HEK293 (cell line): ENCODE results near the gene MAP3K14.

Experiments
- CTCF ChIA-PET: fragments of 350-600 bp; formaldehyde crosslinking; extraction: SDS; loops from one replicate; lab custom pipeline; 2021; ENCODE audit warnings: antibody characterized with exemption; lab: Yijun Ruan, JAX
- POLR2A ChIA-PET: fragments of 300-600 bp; formaldehyde crosslinking; extraction: SDS; loops from one replicate; lab custom pipeline; 2020; ENCODE audit warnings: antibody characterized with exemption, inconsistent platforms; lab: Yijun Ruan, JAX
- H3K27ac ChIP-seq: fragments of 200-500 bp; sonication (Bioruptor generic); 2 replicates; pipeline ENCODE4 v1.5.1; 2014; ENCODE audit warnings: low read depth, low read length, control low read depth, inconsistent platforms; ENCODE audit errors: extremely low read depth
- H3K36me3 ChIP-seq, 2 experiments: fragments of 200-500 bp in 1 of 2; sonication (Bioruptor generic) in 1 of 2; 1 replicate in 1 of 2; 2 replicates in 1 of 2; pipeline ENCODE4 v1.5.1; 2014 to 2017; ENCODE audit warnings: inconsistent platforms in 2 of 2, low read length in 2 of 2; ENCODE audit not compliant: control insufficient read depth in 2 of 2, insufficient read depth in 1 of 2
- H3K4me1 ChIP-seq: fragments of 200-500 bp; sonication (Bioruptor generic); 2 replicates; pipeline ENCODE4 v1.5.1; 2014; ENCODE audit warnings: mild to moderate bottlenecking, low read length, inconsistent platforms; ENCODE audit not compliant: control insufficient read depth, insufficient read depth
- H3K4me3 ChIP-seq: 2 replicates; pipeline ENCODE4 v1.5.1; 2011; ENCODE audit warnings: low read depth, mild to moderate bottlenecking, control low read depth, low read length, moderate library complexity
- H3K9me3 ChIP-seq: fragments of 200-500 bp; sonication (Bioruptor generic); 2 replicates; pipeline ENCODE4 v1.5.1; 2014; ENCODE audit warnings: low read depth, low read length, inconsistent platforms; ENCODE audit not compliant: control insufficient read depth, insufficient read depth
- EGR2 ChIP-seq: fragments of 450-650 bp; formaldehyde crosslinking; IDR thresholded peaks from 2 replicates; pipeline ENCODE4 v1.5.1; 2016; ENCODE audit warnings: low read depth, missing biosample characterization, missing genetic modification characterization
- GFI1B ChIP-seq: fragments of 450-650 bp; formaldehyde crosslinking; IDR thresholded peaks from 2 replicates; pipeline ENCODE4 v1.5.1; 2016; ENCODE audit warnings: missing biosample characterization, missing genetic modification characterization
- GLIS2 ChIP-seq: fragments of 450-650 bp; formaldehyde crosslinking; IDR thresholded peaks from 2 replicates; pipeline ENCODE4 v1.5.1; 2016; ENCODE audit warnings: missing biosample characterization, missing genetic modification characterization
- HOXD13 ChIP-seq: sonication (generic); formaldehyde crosslinking; IDR thresholded peaks from 2 replicates; pipeline ENCODE4 v1.8.0; 2022; ENCODE audit warnings: missing genetic modification reagents, borderline replicate concordance
- WT1 ChIP-seq: fragments of 450-650 bp; formaldehyde crosslinking; IDR thresholded peaks from 2 replicates; pipeline ENCODE4 v1.5.1; 2016; ENCODE audit warnings: missing biosample characterization, missing genetic modification characterization
- ZBTB20 ChIP-seq: fragments of 450-650 bp; formaldehyde crosslinking; IDR thresholded peaks from 2 replicates; pipeline ENCODE4 v1.5.1; 2016; ENCODE audit warnings: missing biosample characterization, missing genetic modification characterization
- ZFHX2 ChIP-seq: fragments of 450-650 bp; formaldehyde crosslinking; conservative IDR thresholded peaks from 2 replicates; pipeline ENCODE4 v1.5.1; 2016; ENCODE audit warnings: missing biosample characterization, missing genetic modification characterization
- ZFP37 ChIP-seq: fragments of 450-650 bp; formaldehyde crosslinking; IDR thresholded peaks from 2 replicates; pipeline ENCODE4 v1.5.1; 2016; ENCODE audit warnings: missing biosample characterization, missing genetic modification characterization
- ZNF10 ChIP-seq: fragments of 450-650 bp; formaldehyde crosslinking; IDR thresholded peaks from 2 replicates; pipeline ENCODE4 v1.5.1; 2017; ENCODE audit warnings: missing biosample characterization, missing genetic modification characterization
- ZNF133 ChIP-seq: fragments of 450-650 bp; formaldehyde crosslinking; IDR thresholded peaks from 2 replicates; pipeline ENCODE4 v1.5.1; 2016; ENCODE audit warnings: missing biosample characterization, missing genetic modification characterization
- ZNF155 ChIP-seq: fragments of 450-650 bp; formaldehyde crosslinking; IDR thresholded peaks from 2 replicates; pipeline ENCODE4 v1.5.1; 2016; ENCODE audit warnings: missing biosample characterization, missing genetic modification characterization
- ZNF23 ChIP-seq: fragments of 450-650 bp; formaldehyde crosslinking; IDR thresholded peaks from 2 replicates; pipeline ENCODE4 v1.5.1; 2016; ENCODE audit warnings: missing biosample characterization, missing genetic modification characterization, borderline replicate concordance
- ZNF335 ChIP-seq: fragments of 450-650 bp; formaldehyde crosslinking; conservative IDR thresholded peaks from 2 replicates; pipeline ENCODE4 v1.5.1; 2016; ENCODE audit warnings: missing biosample characterization, missing genetic modification characterization
- ZNF37A ChIP-seq: fragments of 450-650 bp; IDR thresholded peaks from 2 replicates; pipeline ENCODE4 v1.5.1; 2018; ENCODE audit warnings: missing biosample characterization, missing genetic modification characterization
- ZNF391 ChIP-seq: fragments of 450-650 bp; formaldehyde crosslinking; IDR thresholded peaks from 2 replicates; pipeline ENCODE4 v1.5.1; 2016; ENCODE audit warnings: low read depth, missing biosample characterization, missing genetic modification characterization, borderline replicate concordance
- ZNF48 ChIP-seq: fragments of 450-650 bp; formaldehyde crosslinking; IDR thresholded peaks from 2 replicates; pipeline ENCODE4 v1.5.1; 2016; ENCODE audit warnings: missing biosample characterization, missing genetic modification characterization
- ZNF530 ChIP-seq: fragments of 450-650 bp; formaldehyde crosslinking; IDR thresholded peaks from 2 replicates; pipeline ENCODE4 v1.5.1; 2016; ENCODE audit warnings: low read depth, missing biosample characterization, missing genetic modification characterization
- ZNF600 ChIP-seq: fragments of 450-650 bp; formaldehyde crosslinking; IDR thresholded peaks from 2 replicates; pipeline ENCODE4 v1.5.1; 2016; ENCODE audit warnings: missing biosample characterization, missing genetic modification characterization
- ZNF776 ChIP-seq: fragments of 450-650 bp; formaldehyde crosslinking; IDR thresholded peaks from 2 replicates; pipeline ENCODE4 v1.5.0; 2017; ENCODE audit warnings: missing biosample characterization, missing genetic modification characterization, borderline replicate concordance
- ZSCAN30 ChIP-seq: fragments of 450-650 bp; IDR thresholded peaks from 2 replicates; pipeline ENCODE4 v1.5.1; 2018; ENCODE audit warnings: missing biosample characterization, mild to moderate bottlenecking, missing genetic modification characterization, moderate library complexity
- TF ChIP-seq, protein P1 (sequence below): fragments of 450-650 bp; formaldehyde crosslinking; IDR thresholded peaks from 2 replicates; pipeline ENCODE4 v1.5.1; 2016; ENCODE audit warnings: missing biosample characterization, missing genetic modification characterization
- TF ChIP-seq, protein P2 (sequence below): fragments of 450-650 bp; formaldehyde crosslinking; IDR thresholded peaks from 2 replicates; pipeline ENCODE4 v1.5.1; 2016; ENCODE audit warnings: missing biosample characterization, missing genetic modification characterization
- TF ChIP-seq, protein P3 (sequence below): fragments of 450-650 bp; formaldehyde crosslinking; IDR thresholded peaks from 2 replicates; pipeline ENCODE4 v1.5.1; 2016; ENCODE audit warnings: missing biosample characterization, missing genetic modification characterization, low read depth

Gene MAP3K14

DNA sequence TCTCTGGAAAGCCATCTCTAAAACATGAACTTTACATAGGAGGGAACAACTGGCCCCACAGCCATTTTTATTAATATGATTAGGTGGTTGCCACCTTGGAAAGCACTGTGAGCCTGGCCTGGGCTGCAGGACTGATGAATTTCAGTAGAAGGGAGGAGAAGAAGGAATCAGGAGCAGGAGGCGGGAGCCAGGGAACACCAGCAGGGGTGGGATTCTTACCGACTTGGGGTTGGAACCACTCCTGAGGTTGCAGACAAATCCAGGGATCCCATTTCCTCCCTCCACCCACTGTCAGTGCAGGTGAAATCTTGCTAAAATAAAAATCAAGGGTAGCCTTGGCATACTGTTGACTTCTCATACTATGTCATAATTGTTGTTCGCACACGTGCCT lies 16.9 kb upstream of the MAP3K14 start:
- TF ChIP-seq, protein P1, sequence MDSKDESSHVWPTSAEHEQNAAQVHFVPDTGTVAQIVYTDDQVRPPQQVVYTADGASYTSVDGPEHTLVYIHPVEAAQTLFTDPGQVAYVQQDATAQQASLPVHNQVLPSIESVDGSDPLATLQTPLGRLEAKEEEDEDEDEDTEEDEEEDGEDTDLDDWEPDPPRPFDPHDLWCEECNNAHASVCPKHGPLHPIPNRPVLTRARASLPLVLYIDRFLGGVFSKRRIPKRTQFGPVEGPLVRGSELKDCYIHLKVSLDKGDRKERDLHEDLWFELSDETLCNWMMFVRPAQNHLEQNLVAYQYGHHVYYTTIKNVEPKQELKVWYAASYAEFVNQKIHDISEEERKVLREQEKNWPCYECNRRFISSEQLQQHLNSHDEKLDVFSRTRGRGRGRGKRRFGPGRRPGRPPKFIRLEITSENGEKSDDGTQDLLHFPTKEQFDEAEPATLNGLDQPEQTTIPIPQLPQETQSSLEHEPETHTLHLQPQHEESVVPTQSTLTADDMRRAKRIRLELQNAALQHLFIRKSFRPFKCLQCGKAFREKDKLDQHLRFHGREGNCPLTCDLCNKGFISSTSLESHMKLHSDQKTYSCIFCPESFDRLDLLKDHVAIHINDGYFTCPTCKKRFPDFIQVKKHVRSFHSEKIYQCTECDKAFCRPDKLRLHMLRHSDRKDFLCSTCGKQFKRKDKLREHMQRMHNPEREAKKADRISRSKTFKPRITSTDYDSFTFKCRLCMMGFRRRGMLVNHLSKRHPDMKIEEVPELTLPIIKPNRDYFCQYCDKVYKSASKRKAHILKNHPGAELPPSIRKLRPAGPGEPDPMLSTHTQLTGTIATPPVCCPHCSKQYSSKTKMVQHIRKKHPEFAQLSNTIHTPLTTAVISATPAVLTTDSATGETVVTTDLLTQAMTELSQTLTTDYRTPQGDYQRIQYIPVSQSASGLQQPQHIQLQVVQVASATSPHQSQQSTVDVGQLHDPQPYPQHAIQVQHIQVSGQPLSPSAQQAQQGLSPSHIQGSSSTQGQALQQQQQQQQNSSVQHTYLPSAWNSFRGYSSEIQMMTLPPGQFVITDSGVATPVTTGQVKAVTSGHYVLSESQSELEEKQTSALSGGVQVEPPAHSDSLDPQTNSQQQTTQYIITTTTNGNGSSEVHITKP (tag by site-specific recombination) = peak; percentile 35; the same call in 1 of the 2 replicates
- TF ChIP-seq ZNF155 = no peak
- Histone ChIP-seq H3K4me1 (peaks cover 18% of the 10 kb centered on the region), H3K36me3 (no peaks in the 10 kb centered on the region), H3K9me3 (no peaks in the 10 kb centered on the region), H3K4me3 (no peak overlapping the region), H3K27ac (no peak overlapping the region)
- ChIA-PET CTCF (interaction anchor here (0.9 to 1.9 kb wide), 3 partner anchors 17 to 61 kb away, joined by 3 to 5 read pairs (median 3); partner anchors contain the start of gene MAP3K14), POLR2A (interaction anchor here (1.4 to 2.3 kb wide), 2 partner anchors 12 to 17 kb away, joined by 4 to 9 read pairs; partner anchors contain the start of gene MAP3K14)

DNA sequence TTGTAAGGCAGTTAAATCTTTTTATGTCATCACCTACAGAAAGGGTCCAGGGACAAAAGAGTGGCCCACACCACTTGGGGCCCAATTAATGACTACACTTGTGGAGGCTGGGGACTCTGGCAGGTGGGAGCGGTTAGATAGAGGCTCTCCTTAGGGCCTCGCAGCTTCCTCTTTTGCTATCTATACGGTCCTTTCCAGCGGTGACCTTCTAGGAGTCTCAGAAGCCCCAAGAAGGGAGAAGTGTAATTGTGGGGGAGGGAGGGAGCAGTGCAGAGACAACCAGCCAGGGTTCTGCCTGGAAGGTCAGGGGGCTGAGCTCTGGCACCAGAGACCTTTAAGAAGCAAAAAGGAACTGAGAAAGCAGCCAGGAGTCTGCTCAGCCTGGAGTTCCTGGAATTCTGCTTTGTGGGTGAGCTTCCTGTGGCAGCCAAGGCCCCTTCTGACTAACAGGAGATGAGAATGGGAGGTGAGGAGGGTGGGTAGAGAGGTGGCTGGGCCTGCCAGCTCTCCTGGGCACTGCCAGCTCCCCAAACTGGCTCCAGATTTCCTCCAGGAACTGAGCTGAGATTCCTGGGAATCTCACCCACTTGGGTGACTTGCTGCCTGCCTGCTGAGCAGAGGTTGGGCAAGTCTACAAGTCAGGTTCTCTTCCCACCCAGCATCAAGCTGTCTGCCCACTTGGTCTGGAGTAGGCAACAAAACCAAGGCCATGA lies 16.3 kb upstream of the MAP3K14 start:
- TF ChIP-seq ZFHX2 (tag by site-specific recombination) (peak; percentile 72), ZBTB20 (tag by site-specific recombination) (no peak), ZNF335 (tag by site-specific recombination) (peak; percentile 29; the same call in 1 of the 2 replicates), ZNF600 (tag by site-specific recombination) (0 out of 2 replicates have a peak, but pooled peaks have one; percentile 34), GFI1B (no peak), EGR2 (peak; percentile 88)
- H3K27ac ChIP-seq = no peak overlapping the region
- H3K4me3 ChIP-seq = no peak overlapping the region
- ChIA-PET CTCF (interaction anchor here (0.8 to 1.9 kb wide), 4 partner anchors 13 to 61 kb away, joined by 3 to 5 read pairs (median 3); partner anchors contain the start of gene MAP3K14), POLR2A (interaction anchor here (0.5 to 2.3 kb wide), 2 partner anchors 16 to 283 kb away, joined by 3 to 9 read pairs; partner anchors contain the start of gene MAP3K14)
- no peaks in the 10 kb centered on the region for H3K36me3 ChIP-seq
- peaks cover 18% of the 10 kb centered on the region for H3K4me1 ChIP-seq
- H3K9me3 ChIP-seq = no peaks in the 10 kb centered on the region

DNA sequence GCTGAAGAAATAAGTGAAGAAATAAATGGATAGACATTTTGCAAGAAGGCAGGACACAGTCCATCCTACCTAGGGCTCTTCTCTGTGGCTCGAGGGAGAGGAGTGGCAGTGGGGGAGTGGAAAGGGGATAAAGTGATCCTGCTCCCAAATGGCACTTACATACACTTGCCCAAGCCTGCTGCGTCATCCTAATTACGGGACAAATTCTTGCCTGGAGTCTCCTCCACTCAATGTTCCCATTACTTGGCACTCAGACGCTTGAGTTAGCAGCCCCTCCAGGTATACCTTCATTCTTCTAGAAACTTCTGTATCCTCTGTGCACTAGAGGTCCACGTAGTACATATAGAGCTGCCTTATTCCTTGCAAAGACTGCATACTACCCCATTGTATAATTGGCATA lies 15.7 kb upstream of the MAP3K14 start:
- H3K36me3 ChIP-seq = no peaks in the 10 kb centered on the region
- peaks cover 18% of the 10 kb centered on the region for H3K4me1 ChIP-seq
- H3K4me3 ChIP-seq = no peak overlapping the region
- no peak overlapping the region for H3K27ac ChIP-seq
- ChIA-PET POLR2A (interaction anchor here (0.5 to 2.3 kb wide), 2 partner anchors 16 to 282 kb away, joined by 3 to 9 read pairs; partner anchors contain the start of gene MAP3K14), CTCF (interaction anchor here (0.8 to 1.4 kb wide), 2 partner anchors 13 to 16 kb away, joined by 3 read pairs; partner anchors contain the start of gene MAP3K14)
- no peaks in the 10 kb centered on the region for H3K9me3 ChIP-seq
- TF ChIP-seq, protein P2, sequence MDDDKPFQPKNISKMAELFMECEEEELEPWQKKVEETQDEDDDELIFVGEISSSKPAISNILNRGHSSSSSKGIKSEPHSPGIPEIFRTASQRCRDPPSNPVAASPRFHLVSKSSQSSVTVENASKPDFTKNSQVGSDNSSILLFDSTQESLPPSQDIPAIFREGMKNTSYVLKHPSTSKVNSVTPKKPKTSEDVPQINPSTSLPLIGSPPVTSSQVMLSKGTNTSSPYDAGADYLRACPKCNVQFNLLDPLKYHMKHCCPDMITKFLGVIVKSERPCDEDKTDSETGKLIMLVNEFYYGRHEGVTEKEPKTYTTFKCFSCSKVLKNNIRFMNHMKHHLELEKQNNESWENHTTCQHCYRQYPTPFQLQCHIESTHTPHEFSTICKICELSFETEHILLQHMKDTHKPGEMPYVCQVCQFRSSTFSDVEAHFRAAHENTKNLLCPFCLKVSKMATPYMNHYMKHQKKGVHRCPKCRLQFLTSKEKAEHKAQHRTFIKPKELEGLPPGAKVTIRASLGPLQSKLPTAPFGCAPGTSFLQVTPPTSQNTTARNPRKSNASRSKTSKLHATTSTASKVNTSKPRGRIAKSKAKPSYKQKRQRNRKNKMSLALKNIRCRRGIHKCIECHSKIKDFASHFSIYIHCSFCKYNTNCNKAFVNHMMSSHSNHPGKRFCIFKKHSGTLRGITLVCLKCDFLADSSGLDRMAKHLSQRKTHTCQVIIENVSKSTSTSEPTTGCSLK (tag by site-specific recombination) = no peak
- TF ChIP-seq ZNF133 (no peak), GLIS2 (no peak), ZNF391 (tag by site-specific recombination) (no peak), ZSCAN30 (no peak), ZNF23 (tag by site-specific recombination) (no peak), HOXD13 (CRISPR knock-in tag) (no peak), ZNF530 (no peak), ZNF10 (tag by site-specific recombination) (no peak), ZNF776 (no peak), ZNF48 (tag by site-specific recombination) (no peak), ZNF37A (tag by site-specific recombination) (no peak), ZFP37 (tag by site-specific recombination) (no peak), WT1 (no peak)
- TF ChIP-seq, protein P3, sequence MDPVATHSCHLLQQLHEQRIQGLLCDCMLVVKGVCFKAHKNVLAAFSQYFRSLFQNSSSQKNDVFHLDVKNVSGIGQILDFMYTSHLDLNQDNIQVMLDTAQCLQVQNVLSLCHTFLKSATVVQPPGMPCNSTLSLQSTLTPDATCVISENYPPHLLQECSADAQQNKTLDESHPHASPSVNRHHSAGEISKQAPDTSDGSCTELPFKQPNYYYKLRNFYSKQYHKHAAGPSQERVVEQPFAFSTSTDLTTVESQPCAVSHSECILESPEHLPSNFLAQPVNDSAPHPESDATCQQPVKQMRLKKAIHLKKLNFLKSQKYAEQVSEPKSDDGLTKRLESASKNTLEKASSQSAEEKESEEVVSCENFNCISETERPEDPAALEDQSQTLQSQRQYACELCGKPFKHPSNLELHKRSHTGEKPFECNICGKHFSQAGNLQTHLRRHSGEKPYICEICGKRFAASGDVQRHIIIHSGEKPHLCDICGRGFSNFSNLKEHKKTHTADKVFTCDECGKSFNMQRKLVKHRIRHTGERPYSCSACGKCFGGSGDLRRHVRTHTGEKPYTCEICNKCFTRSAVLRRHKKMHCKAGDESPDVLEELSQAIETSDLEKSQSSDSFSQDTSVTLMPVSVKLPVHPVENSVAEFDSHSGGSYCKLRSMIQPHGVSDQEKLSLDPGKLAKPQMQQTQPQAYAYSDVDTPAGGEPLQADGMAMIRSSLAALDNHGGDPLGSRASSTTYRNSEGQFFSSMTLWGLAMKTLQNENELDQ (tag by site-specific recombination) = no peak
